ENCODE measurements around the gene BEND5.
A peak's percentile ranks its signal among the peaks of the same experiment; 100 is the strongest.

Gene BEND5

DNA sequence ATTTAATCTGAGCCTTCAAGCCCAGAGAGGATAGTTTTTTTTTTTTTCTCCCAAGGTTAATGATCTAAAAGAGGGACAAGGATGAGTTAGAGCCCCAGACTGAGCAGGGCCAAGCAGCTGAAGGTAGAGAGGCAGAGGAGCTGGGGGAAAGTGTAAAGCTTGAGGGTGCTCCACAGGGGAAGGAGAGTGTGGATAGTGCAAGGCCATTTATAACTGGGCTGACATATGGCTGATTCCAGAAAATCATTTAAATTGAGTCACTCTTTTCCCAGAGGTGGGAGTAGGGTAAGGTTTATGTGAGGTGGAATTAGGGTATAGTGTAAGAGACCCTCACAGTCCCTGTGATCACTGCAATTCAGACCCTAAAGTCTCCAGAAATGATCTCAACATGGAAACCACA, 55.8 kb downstream of the BEND5 start:
- no peak for DNase-seq (ENCODE audit: low read depth)

- DNase-seq (ENCODE audit: low read depth) = no peak
Measured at GRCh38 chr1:48718705-48719104, 58.0 kb downstream of the BEND5 start.

DNA sequence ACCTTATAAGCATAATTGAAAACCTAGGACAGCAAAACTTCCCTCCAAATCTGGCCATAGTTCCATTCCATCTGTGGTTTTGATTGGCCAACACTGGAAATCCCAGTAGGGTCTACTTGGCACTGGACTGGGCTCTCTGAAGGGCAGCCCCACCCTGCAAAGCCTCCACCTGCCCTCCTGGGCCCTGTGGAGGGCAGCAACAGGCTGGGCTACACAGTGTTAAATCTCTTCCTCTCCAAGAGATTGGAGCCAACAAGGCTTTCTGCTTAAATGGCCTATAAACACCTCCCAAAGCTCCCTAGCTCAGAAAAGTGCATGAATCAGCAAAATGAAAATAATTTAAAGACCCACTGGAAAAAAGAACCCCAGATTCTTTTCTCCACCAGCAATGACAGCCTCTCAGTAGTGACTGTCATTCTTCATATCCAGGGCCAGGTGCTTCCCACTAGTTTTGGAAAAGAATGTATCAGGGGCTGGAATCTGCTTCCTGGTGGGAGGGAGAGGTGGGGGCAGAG, 58.5 kb downstream of the BEND5 start:
- no peak for DNase-seq (ENCODE audit: low read depth)

GRCh38 chr1:48717082-48717481, 59.6 kb downstream of the BEND5 start:
- no peak for DNase-seq (ENCODE audit: low read depth)

DNA sequence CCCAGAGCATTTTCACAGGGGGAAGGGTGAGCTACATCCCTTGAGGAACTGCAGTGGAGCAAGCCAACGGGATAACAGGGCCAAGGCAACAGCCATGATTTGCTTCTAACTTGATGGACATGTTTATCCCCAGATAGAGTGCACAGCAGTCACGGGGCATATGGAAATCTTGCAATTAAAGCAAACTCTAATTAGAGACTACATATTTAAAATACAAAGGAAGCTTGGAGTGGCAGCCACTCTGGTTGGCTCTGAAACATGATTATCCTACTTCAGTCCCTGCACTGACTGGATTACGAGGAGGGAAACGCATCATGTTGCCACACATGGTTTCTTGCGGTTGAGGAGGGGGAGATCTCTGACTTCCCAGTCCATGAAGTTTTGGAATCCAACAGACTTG, 60.8 kb downstream of the BEND5 start:
- no peak for DNase-seq (ENCODE audit: low read depth)

DNA sequence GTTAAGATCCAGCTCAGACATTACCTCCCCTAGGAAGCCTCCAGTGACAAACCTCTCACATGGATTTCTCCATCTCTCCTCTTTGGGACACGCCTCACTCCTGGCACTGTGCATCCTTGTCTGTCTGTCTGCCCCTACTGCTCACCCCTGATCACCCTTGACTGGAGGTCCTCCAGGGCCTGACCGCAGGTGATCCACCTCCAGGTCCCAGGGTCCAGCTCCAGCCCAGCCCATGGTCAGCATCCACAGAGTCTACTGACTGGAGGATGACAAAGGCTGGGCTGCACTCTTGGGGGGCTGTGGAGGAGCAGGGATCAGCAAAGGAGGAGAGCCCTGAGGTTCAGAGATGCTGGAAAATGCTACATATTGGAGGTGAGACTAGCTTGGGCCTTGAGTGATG, 65.8 kb downstream of the BEND5 start:
- no peak for DNase-seq (ENCODE audit: low read depth)

DNA sequence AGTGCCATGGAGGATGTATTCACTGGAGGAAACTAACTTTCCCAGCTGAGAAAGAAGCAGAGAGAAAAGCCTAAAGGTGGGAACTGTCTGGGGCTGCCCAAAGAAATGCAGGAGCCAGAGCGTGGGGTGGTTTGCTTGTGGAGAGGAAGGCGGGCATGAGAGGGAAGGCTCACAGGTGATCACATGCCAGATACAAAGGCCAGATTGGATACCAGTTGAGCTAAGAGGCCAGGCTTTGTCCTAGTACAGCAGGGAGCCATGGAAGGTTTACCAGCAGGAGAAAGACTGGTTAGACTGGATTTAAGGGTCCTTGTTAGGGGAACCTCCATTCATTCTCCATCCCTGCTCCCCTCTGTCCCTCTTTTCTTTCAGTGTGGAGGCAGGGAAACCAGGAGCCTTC, 66.4 kb downstream of the BEND5 start:
- DNase-seq (ENCODE audit: low read depth) = no peak

- DNase-seq (ENCODE audit: low read depth) = no peak
Measured at GRCh38 chr1:48704736-48705135, 72.0 kb downstream of the BEND5 start.

DNA sequence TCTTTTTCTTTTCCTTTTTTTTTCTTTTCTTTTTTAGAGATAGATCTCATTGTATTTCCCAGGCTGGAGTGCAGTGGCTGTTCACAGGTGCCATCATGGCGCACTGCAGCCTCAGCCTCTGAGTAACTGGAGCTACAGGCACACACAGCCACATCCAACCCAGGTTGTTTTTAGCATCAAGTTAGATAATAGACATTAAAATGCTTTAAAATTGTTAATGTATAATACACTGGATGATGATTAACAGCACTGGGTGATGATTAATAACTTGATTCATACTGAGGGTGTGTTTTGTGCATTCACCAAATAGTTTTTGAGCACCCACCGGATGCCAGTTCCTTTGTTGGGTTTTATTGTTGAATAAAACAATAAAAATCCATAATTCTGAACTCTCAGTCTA, 75.2 kb downstream of the BEND5 start:
- no peak for DNase-seq (ENCODE audit: low read depth)

- DNase-seq (ENCODE audit: low read depth) = peak; percentile 10
Measured at GRCh38 chr1:48697066-48697707, 79.5 kb downstream of the BEND5 start.

GRCh38 chr1:48695161-48695560, 81.5 kb downstream of the BEND5 start:
- no peak for DNase-seq (ENCODE audit: low read depth)

- DNase-seq (ENCODE audit: low read depth) = no peak
Measured at GRCh38 chr1:48693674-48694320, 82.9 kb downstream of the BEND5 start.

DNA sequence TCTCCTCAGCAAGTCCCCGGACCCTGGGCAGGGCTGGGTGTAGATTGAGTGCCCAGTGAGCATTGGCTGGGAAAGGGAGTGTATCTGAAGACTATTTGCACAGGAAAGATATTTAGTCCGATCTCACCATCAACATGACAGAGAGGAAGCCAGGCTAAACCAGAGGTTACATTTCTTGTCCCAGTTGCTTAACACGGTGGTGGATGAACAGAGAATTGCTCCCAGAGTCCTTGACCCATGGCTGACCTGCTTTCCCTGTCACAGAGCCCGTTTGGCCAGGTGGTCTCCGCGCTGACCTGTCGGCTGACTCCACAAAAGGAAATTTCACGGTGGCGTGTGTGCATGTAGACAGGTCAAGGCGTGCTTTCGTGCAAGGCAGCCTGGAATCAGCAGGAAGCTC, 83.5 kb downstream of the BEND5 start:
- DNase-seq (ENCODE audit: low read depth) = no peak

DNA sequence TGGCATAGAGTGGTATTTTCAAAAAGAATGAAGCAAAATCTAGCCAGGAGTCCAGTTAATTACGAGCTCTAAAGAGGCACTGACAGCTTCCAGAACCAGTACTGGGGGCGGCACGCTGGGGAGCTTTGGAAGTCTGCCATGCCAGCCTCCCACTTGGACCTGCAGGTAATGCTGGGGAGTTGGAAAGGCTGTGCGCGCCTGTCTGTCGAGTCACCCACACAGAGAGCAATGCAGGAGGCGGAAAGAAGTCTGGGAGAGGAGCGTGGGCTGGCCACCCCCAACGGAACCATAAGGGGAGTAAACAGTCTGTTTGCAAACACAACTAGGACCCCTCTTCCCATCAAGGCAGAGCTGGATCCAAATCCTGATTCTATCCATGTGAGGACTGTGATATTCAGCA, 84.5 kb downstream of the BEND5 start:
- DNase-seq (ENCODE audit: low read depth) = no peak

DNA sequence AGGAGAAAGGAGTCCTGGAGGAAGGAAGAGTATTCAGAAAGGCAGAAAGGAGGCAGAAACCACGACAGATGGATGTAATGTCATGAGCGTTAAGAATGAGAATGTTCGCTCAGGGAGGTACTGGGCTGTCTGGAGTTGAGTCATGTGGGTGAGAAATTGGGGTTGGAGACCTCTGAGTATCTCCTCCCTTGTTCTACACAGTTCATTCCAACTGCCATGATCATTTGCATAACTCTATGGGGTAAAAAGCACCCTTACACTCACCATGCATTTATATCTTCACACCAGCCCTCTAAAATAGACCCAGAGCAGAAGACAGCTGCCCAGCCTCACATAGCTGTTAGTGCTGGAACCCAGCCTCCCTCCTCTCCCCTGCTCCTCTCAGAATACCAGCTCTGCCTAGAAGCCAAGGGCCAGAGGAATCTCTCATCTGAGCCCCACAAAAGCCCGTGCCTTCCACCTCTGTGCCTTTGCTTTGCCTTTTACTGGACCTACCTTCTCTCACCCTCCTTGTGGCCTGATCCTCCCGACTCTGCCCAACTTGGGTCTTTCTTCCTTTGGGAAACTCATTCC, 85.2 kb downstream of the BEND5 start:
- no peak for DNase-seq (ENCODE audit: low read depth)

DNA sequence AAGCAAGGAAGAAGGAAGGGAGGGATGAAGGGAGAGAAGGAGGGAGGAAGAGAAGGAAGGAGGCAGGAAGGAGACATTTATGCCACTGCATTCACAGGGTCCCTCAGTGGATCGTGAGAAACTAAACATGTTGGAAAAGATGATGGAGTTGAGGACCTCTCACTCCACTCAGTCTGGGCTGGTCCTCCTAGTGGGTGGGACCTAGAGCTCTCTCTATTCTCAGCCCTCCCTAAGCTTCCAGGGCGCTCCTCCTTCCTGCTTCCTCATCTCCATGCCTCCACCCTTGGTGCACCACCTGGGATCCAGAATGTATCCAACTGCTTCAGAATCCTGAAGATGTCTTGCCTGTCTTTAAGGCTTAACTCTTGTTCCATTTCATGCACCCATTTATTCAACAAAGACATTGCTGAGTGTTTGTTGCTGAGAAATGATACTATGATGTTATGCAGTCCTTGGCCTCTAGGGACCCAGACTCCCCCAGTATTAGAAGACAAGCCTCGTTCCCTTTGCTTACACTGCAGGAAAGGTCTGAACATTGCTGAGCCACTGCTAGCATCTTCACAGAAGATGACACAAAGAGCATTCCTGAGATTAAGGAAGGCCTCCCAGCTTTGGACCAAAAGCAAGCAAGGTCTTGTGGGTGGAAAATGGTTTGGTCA, 88.5 kb downstream of the BEND5 start:
- DNase-seq (ENCODE audit: low read depth) = no peak

GRCh38 chr1:48687282-48688045, 89.2 kb downstream of the BEND5 start:
- no peak for DNase-seq (ENCODE audit: low read depth)

DNA sequence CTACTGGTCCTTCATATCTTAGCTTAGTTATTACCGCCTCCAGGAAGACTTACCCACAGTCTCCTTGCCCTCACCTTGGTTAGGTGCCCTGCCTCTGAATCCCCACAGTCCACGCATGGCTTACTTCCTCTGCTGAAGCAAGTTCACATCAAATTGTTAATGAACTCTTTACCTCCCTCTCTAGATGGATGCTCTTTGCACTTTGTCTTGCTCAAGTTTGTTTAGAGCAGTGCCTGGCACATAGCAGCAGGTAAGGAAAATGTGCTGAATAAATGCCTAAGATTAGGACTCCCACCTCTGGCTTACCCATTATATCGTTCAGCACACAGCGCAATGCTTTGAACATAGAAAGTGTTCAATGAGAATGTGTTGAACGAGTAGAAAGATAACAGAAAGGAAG, 90.5 kb downstream of the BEND5 start:
- no peak for DNase-seq (ENCODE audit: low read depth)

DNA sequence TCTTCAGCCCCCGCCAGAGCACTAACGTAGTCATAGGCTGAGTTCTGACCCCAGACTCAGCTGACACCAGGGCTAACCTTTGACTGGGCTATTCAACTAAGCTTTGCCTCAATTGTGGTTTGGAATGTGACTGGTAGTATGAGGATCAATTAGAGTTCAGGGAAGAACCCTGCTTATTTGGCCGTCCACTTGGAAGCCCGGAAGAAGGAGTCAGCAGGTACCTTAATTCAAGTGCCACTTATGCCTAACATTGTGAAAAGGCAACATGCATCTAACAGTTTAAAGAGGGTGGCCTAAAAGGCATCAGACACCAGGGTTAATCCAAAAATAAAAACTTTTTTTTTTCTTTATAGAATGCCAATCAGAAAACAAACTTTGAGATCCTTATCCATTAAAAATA, 92.3 kb downstream of the BEND5 start:
- no peak for DNase-seq (ENCODE audit: low read depth)

DNA sequence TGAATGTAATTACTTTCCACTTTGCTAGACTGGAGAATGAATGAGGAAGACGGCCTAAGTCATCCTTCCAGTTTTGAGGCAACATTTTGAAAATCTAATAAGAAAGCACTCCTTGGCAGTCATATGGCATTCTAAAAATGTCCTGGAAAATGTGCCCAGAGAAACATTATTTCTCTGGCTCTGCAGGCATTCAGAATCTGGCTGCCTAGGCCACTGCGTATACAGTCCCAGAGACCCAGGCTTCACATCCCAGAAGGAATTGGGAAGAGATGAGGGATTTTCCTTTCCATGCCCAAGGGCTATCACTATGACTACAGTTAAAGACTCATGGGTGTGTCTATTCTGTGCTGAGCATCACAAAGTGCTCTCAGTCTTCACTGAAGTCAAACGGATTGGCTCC, 92.9 kb downstream of the BEND5 start:
- DNase-seq (ENCODE audit: low read depth) = no peak

DNA sequence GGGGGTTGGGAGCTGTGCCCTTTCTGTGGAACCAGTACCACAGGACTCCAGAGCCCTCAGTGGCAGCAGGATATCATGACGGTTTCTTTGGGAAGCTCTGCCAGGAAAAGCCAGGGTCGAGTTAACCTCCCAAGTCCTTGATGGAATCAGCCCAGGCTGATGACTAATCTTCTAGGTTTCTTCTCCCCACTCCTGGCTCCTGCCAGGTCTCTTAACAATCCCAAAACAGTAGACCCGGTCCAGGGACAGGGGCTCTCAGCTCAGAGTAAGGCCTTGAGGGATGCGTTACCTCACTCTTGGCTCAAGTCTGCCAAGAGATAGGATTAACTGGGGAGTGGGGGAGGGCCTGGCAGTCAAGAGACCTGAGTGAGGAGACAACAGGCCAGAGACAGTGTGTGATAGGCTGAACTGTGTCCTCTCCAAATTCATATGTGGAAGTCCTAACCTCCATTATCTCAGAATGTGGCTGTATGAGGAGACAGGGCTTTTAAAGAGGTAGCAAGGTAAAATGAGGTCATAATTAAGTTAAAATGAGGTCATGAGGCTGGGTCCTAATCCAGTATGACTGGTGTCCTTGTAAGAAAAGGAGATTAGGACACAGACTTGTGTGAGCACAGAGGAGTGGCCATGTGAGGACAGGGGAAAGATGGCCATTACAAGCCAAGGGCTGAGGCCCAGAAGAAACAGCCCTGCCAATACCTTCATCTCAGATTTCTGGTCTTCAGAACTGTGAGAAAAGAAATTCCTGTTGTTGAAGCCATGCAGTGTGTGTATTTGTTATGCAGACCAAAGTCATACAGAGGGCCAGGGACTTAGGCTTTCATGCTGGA, 95.0 kb downstream of the BEND5 start:
- DNase-seq (ENCODE audit: low read depth) = no peak
